ENCODE results near the gene CUL4A.
"Not testable (repeated sequence)": the region's sequence is repeated elsewhere in the genome, so short reads cannot be mapped to it uniquely, and the experiment has no call there.

CUL4A gene

DNA sequence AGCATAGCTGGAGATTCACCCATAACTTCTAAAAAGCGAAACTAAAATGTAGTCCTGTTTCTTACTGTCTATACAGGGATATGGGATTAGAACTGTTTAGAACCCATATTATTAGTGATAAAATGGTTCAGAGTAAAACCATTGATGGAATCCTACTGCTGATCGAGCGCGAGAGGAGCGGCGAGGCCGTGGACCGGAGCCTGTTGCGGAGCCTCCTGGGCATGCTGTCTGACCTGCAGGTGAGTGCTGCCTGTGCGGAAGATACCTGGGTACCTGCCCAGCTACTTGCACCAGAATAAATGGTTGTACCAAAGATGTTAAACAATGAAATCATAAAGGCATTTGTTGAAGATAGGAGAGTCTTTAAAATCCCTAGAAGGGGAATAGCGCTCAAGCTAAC, 23.7 kb downstream of the CUL4A start:
- no peak overlapping the region for H3K4me3 ChIP-seq
- no peak overlapping the region for H3K27ac ChIP-seq
- no peak for DNase-seq (ENCODE audit: low spot score)
- TF ChIP-seq, protein P1, sequence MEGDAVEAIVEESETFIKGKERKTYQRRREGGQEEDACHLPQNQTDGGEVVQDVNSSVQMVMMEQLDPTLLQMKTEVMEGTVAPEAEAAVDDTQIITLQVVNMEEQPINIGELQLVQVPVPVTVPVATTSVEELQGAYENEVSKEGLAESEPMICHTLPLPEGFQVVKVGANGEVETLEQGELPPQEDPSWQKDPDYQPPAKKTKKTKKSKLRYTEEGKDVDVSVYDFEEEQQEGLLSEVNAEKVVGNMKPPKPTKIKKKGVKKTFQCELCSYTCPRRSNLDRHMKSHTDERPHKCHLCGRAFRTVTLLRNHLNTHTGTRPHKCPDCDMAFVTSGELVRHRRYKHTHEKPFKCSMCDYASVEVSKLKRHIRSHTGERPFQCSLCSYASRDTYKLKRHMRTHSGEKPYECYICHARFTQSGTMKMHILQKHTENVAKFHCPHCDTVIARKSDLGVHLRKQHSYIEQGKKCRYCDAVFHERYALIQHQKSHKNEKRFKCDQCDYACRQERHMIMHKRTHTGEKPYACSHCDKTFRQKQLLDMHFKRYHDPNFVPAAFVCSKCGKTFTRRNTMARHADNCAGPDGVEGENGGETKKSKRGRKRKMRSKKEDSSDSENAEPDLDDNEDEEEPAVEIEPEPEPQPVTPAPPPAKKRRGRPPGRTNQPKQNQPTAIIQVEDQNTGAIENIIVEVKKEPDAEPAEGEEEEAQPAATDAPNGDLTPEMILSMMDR (IDR thresholded peaks at IDR 0.05), result no peak

DNA sequence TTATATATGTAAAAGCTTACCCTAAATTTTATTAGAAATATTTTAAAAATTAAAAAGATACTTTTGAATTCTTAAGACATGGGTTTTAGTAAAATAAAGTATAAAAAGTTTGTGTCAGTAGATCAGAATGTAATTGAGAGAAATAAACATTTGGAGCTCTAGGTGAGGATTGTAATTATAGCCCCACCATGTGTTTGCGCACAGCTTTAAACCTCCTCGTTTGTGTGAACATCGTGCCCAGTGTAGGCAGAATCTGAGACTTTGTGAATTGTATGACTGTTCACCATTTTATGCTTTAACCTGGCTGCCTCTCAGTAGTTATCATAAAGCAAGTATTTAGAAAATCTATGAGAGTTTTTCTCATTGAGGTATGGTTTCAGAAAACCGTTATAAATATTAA, 29.1 kb downstream of the CUL4A start:
- TF ChIP-seq, protein P1 (IDR thresholded peaks at IDR 0.05), result no peak
- Histone ChIP-seq H3K27ac (no peak overlapping the region), H3K4me3 (no peak overlapping the region)
- DNase-seq (ENCODE audit: low spot score), result no peak

DNA sequence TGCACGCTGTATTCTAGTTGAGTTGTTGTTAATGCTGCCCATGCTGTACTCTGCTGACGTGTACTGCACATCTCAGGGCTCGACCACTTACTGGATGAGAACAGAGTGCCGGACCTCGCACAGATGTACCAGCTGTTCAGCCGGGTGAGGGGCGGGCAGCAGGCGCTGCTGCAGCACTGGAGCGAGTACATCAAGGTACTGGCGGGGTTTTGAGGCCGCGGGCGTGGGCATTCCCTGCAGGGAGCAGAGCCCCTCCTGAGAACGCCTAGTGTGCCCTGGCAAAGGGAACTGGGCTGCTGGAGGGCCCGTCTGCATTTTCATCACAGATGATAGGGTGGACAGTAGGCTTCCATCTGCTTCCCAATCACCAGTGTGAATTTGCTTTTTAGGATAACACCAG, 29.9 kb downstream of the CUL4A start:
- Histone ChIP-seq H3K27ac (no peak overlapping the region), H3K4me3 (no peak overlapping the region)
- DNase-seq (ENCODE audit: low spot score), result no peak
- TF ChIP-seq, protein P1 (IDR thresholded peaks at IDR 0.05), result no peak

DNA sequence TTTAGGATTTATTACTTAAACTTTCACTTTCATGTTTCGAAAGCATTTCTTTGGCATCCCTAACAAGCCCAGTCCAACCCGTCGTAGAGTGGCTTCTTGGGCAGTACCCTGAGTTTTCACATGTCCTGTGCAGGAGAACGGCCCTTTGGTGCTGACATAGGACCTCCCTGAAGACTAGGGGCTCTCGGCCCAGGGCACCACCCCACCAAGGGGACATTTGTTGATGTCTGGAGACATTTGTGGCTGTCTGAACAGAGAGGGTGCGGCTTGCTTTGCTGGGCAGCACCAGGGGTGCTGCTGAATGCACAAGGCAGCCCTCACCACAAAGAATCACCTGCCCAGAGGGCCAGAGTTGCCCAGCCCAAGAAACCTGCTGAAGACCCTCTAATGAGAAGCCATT, 30.6 kb downstream of the CUL4A start:
- H3K4me3 ChIP-seq, result no peak overlapping the region
- DNase-seq (ENCODE audit: low spot score), result no peak
- no peak overlapping the region for H3K27ac ChIP-seq
- TF ChIP-seq, protein P1 (IDR thresholded peaks at IDR 0.05), result no peak

DNA sequence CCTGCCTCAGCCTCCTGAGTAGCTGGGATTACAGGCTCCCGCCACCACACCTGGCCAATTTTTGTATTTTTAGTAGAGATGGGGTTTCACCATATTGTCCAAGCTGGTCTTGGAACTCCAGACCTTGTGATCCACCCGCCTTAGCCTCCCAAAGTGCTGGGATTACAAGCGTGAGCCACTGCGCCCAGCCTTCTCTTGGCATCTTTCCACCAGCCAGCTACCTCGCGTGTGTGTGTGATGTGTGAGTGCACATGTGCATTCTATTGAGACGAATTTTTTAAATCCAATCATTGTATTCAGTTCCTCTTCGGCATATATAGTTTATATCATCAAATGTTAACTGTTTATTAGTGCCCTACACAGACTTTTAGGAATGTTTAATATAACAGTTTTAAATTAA, 32.2 kb downstream of the CUL4A start:
- H3K27ac ChIP-seq; DNase-seq (ENCODE audit: low spot score); H3K4me3 ChIP-seq: not testable (repeated sequence)

DNA sequence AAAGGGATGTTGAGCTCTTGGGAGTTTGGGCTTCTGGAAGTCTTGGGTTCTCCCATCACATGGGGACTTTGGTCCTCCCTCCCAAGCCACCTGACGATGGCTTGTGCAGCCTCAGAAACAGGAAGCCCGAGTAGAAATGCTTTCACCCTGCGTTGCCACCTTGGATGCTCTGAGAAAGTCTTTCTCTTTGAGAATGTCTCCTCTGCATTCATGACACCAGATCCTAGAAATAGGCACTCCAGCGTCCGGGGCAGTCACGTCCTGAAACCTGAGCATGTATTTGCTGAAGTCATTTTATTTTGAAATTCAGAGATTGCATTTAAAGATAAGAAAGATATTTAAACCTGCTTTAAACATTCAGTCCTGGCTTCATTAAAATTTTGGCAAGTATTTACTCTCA, 34.4 kb downstream of the CUL4A start:
- no peak for DNase-seq (ENCODE audit: low spot score)
- H3K4me3 ChIP-seq, result no peak overlapping the region
- TF ChIP-seq, protein P1 (IDR thresholded peaks at IDR 0.05), result no peak
- no peak overlapping the region for H3K27ac ChIP-seq

DNA sequence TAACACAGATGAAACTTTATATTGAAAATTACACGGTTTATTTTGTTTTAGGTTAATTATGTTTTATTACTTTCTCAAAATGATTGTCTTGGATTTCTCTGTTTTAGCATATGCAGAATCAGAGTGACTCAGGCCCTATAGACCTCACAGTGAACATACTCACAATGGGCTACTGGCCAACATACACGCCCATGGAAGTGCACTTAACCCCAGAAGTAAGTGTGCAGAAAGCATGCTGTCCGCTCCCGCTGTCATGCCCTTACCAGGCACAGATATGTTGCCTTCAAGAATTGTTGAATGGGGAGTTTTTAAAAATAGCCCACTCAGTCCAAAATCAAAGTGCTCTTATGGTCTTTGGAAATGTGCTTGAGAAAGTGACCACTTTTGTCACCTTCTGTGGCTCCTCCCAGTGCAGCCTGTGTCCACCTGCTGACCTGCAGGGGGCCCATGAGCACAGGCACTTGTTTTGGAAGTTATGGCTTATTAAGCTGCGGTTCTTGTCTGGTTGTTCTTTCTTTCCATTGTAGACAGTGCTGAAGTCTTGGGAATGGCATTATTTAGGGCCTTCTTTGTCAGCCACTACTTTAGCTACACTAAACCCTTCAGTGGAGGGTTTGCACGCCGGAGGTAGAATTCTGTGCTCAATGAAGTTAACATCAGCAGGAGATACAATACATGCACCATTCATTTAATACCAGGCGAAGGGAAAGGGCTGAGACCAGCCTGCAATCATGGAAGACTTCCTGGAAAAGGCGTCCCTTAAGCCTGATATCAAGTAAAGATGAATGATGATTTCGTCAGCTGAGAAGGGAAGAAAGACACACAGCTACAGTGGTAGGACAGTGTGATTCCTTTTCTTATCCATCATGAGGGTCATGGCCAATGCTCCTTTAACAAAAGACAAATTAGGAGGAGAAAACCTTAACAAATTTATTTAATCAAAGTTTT, 36.7 kb downstream of the CUL4A start:
- Histone ChIP-seq H3K4me3 (no peak overlapping the region), H3K27ac (no peak overlapping the region)
- TF ChIP-seq, protein P1 (IDR thresholded peaks at IDR 0.05), result no peak
- DNase-seq (ENCODE audit: low spot score), result no peak

Data from coronary artery (tissue), 2 donors.